SKM-1 treated with dmso at 0.1 percent for 144 hours (cell line): Measurements from ENCODE around the gene YY2.
"Not testable (repeated sequence)": the region's sequence is repeated elsewhere in the genome, so short reads cannot be mapped to it uniquely, and the experiment has no call there.

Experiments used
- DNase-seq: peaks from one replicate; lab custom pipeline; 2025; ENCODE audit not compliant: unreplicated experiment; lab: John Stamatoyannopoulos, UW

YY2 gene

DNA sequence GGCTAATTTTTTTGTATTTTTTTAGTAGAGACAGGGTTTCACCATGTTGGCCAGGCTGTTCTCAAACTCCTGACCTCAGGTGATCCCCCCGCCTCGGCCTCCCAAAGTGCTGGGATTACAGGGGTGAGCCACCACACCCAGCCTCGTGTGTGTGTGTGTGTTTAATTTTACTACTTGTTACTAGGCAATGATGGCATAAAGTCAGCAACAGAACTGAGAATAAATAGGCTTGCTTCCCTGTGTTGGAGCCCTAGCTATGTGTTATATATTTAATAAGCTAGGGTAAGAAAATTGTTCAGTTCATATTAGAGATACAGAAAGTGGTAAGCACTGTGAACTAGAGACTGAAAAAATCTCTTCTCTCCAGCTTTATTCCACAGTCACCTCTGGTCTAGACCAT, 18.4 kb downstream of the YY2 start:
- not testable (repeated sequence) for DNase-seq

DNA sequence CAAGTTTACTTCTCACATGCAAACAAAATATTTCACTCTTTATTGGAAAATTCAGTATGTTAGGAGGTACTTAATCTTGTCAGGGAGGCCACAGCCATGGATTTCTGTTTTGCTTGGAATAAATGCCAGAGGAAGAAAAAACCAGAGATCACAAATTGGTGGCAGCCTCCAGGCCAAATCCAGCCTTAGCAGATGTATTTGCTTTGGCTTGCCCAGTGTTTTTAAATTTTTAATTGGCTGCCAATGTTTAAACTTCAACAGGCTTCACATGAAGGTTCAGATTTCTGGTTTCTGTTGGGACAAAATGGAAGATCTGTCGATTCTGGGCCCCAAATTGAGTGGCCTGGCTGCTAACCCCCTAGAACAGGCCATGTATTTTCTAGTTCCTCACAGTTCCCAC, 19.2 kb downstream of the YY2 start:
- no peak for DNase-seq

DNA sequence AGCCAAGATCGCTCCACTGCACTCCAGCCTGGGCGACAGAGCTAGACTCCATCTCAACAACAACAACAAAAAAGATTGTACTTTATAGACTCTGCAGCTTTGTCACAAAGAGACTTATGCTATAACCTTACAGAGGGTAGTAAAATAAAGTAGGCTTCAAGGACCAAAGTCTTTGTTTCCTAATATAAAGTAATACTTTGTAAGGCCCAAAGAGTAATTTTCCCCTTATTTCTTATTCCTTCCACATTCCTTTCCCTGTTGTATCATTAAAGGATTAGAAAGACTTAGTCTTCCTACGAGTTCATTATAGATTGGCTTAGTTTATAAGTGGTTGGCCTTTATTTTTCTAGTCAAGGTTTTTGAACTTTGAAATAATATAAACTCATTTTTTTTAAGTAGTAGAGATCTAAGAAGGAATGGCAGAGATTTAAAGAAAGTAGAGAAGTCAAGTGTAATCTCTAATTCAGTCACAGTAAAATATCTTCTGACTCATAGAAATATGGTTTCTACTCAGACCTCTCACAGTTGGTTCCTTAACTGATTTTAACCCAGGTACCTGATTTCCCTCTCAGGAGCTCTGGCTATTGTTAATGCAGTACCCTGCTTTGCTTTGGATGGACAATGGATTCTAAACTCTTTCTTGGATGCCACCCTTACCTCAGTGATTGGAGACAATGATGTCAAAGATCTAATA, 26.2 kb downstream of the YY2 start:
- DNase-seq, result no peak

DNA sequence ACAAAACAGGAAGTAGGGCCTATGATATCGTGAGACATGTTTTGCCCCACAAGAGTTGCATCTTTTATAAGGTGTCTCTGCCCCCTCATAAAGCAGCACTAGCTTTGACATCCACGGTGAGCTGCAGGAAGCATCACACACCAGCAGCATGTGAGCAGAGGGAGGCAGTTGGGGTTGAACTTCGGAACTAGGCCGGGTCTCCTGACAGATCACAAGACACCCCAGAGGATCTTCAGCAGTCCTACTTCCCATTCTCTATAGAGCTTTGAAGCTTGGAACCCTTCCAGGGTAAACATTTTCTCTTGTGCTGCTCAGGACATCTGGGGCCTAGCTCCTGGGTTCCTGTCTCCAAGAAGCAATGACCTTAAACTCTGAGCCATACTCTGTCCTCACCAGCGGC, 27.5 kb downstream of the YY2 start:
- DNase-seq, result no peak

DNA sequence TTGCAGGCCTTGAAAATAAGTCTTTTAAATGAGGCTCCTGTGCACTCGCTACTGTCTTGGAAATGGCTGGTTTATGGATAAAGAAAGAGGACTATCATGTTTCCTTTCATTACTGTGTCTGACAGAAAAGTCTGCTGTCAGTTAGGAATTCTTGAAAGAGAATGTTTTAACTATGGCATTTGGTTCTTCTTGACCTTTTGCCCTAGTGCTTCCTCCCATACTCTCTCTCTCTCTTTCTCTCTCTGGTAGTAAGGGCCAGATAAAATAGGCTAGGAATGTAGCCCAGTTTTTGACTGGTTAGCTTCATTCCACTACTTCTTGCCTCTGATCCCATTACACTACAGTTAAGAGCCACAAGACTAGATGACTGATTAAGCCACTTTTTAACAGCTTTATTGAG, 29.8 kb downstream of the YY2 start:
- DNase-seq, result no peak

DNA sequence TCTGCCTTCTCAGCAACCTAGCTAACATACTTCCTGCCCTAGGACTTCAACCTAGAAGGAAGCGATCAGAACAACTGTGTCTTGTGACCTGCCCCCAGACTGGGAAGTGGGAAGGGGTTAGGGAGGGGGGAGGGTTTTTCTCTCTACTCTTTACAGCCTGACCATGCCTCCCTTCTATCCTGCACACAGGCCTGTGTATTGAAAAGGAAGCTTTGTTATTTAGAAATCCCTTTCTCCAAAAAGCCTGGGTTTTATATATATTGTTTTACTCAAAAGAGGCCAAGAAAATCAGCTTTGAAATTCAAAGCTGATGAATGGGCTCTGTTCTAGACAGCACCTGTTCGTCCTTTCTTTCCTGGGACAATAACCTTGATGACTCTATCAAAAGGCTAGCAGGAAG, 49.5 kb downstream of the YY2 start:
- DNase-seq, result no peak

DNA sequence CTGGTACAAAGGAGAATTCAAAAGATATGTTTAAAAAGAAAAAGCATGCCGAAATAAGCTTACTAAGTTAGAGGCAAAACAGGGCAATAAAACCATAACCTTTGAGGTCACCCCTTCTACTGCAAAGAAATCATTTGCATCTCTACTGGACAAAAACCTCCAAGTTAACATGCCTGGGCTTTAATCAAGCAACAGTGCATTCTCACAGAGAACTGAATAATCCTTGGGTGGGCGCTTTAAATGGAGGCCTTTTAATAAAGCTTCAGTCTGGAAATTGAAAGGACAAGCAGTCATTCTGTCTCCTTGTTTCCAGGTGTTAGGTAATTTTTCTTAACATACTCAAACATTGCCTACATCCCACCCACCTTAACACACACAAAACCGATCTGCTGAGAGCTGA, 50.2 kb downstream of the YY2 start:
- DNase-seq, result no peak

DNA sequence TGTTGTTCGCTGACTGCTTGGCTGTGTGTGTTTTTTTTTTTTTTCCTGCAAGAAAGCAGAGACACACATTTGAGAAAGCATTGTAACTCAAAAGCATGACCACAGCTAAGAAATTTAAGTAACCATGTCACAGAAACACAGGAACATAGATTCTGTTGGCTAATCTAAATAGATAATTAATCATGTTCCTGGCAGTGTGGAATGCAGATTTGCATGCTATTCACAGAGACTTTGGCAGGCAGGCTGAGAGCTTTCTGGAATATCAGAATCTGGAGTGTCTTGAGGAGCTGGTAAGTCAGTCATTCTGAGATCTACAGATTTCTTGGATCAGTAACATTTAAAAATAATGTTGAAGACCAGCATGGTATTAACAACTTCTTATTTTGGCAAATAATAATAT, 51.5 kb downstream of the YY2 start:
- DNase-seq, result no peak
